A549 (cell line): Measurements from ENCODE around the gene RNF141. TPM values are rescaled to one million over a fixed set of nuclear protein-coding genes. Genes with fewer than 3 reads are reported as not detected.
A peak's percentile ranks its signal among the peaks of the same experiment; 100 is the strongest.

Source experiments
- ATAC-seq, 2 experiments: fragments of 200-7000 bp in 1 of 2; fragments of >200 bp in 1 of 2; cut with Nextera tagmentation in 1 of 2; cut with Tn5 transposase in 1 of 2; 3 replicates each; pipeline versions ENCODE4 v1.8.0 to v1.9.1; 2018 to 2020; ENCODE audit warnings: mild to moderate bottlenecking in 1 of 2, moderate library complexity in 1 of 2
- CTCF ChIA-PET: fragments of 300-600 bp; sonication (Branson Sonifier 250); formaldehyde crosslinking; extraction: SDS; loops from one replicate; lab custom pipeline; 2021; ENCODE audit warnings: antibody characterized with exemption, inconsistent platforms; lab: Yijun Ruan, JAX
- POLR2A ChIA-PET: fragments of 350-600 bp; formaldehyde crosslinking; extraction: SDS; loops from one replicate; lab custom pipeline; 2021; ENCODE audit warnings: antibody characterized with exemption, inconsistent platforms; lab: Yijun Ruan, JAX
- DNase-seq, 2 experiments: peaks; one replicate each; pipeline versions ENCODE4 v3.0.0 to v3.0.0-alpha.2; 2011 to 2016; ENCODE audit warnings: low read depth in 1 of 2, low spot score in 1 of 2
- FAIRE-seq: peaks from 2 replicates; lab custom pipeline; 2011; peaks lifted over from hg19 to GRCh38; lab: Jason Lieb, UNC
- H3K27ac ChIP-seq, 2 experiments: fragments of >200 bp; sonication (Bioruptor Twin); formaldehyde crosslinking; 3 replicates each; pipeline ENCODE4 v1.5.1; 2016 to 2017
- H3K4me1 ChIP-seq: fragments of >200 bp; sonication (Bioruptor Twin); formaldehyde crosslinking; 3 replicates; pipeline ENCODE4 v1.6.1; 2016
- H3K4me2 ChIP-seq: fragments of >200 bp; sonication (Bioruptor Twin); formaldehyde crosslinking; 3 replicates; pipeline ENCODE4 v1.6.1; 2016
- H3K4me3 ChIP-seq: fragments of >200 bp; sonication (Bioruptor Twin); formaldehyde crosslinking; 3 replicates; pipeline ENCODE4 v1.5.1; 2016
- H3K9me3 ChIP-seq: fragments of >200 bp; sonication (Bioruptor Twin); formaldehyde crosslinking; 3 replicates; pipeline ENCODE4 v1.6.1; 2016
- BHLHE40 ChIP-seq: IDR thresholded peaks from 2 replicates; pipeline ENCODE4 v1.6.1; 2012; ENCODE audit warnings: low read depth, low read length, inconsistent platforms
- CEBPB ChIP-seq, 2 experiments: fragments of >200 bp in 1 of 2; sonication (Bioruptor Twin) in 1 of 2; formaldehyde crosslinking in 1 of 2; IDR thresholded peaks; 2 replicates each; pipeline ENCODE4 v1.6.1; 2012 to 2016
- EHMT2 ChIP-seq: fragments of 200-600 bp; sonication (generic); IDR thresholded peaks from 2 replicates; pipeline ENCODE4 v1.6.1; 2016; ENCODE audit warnings: antibody characterized with exemption, low read depth, mild to moderate bottlenecking, moderate library complexity
- ELK1 ChIP-seq: fragments of 150-350 bp; IDR thresholded peaks from 2 replicates; pipeline ENCODE4 v1.6.1; 2014; ENCODE audit warnings: low read depth, mild to moderate bottlenecking, low read length
- ESRRA ChIP-seq: fragments of 150-350 bp; IDR thresholded peaks from 2 replicates; pipeline ENCODE4 v1.6.1; 2014; ENCODE audit warnings: mild to moderate bottlenecking, low read length, borderline replicate concordance
- FOSL2 ChIP-seq, 2 experiments: fragments of 450-650 bp in 1 of 2; fragments of >200 bp in 1 of 2; sonication (Bioruptor Twin) in 1 of 2; formaldehyde crosslinking; IDR thresholded peaks; 2 replicates each; pipeline versions ENCODE4 v1.5.0 to v1.6.1; 2016 to 2020; ENCODE audit warnings: mild to moderate bottlenecking in 1 of 2, moderate library complexity in 1 of 2
- GATA3 ChIP-seq: IDR thresholded peaks from 2 replicates; pipeline ENCODE4 v1.6.1; 2012; ENCODE audit warnings: borderline replicate concordance
- HOXB5 ChIP-seq: fragments of 250-450 bp; sonication (Bioruptor Pico); IDR thresholded peaks from 2 replicates; pipeline ENCODE4 v1.5.0; 2020; ENCODE audit warnings: mild to moderate bottlenecking, moderate library complexity
- JUN ChIP-seq, 2 experiments: fragments of >200 bp; sonication (Bioruptor Twin); formaldehyde crosslinking; IDR thresholded peaks; 2 replicates in 1 of 2; 3 replicates in 1 of 2; pipeline ENCODE4 v1.6.1; 2016 to 2017
- MAFK ChIP-seq: fragments of 450-650 bp; IDR thresholded peaks from 2 replicates; pipeline ENCODE4 v1.6.1; 2014; ENCODE audit not compliant: partially characterized antibody
- MYC ChIP-seq: IDR thresholded peaks from 2 replicates; pipeline ENCODE4 v1.6.1; 2012; ENCODE audit warnings: mild to moderate bottlenecking, inconsistent platforms, low read length, improper control_type of control experiment, borderline replicate concordance
- PHF8 ChIP-seq: fragments of 200-600 bp; sonication (generic); IDR thresholded peaks from 2 replicates; pipeline ENCODE4 v1.6.1; 2016; ENCODE audit warnings: low read depth, mild to moderate bottlenecking, antibody characterized with exemption, moderate library complexity, borderline replicate concordance
- POLR2AphosphoS2 ChIP-seq: conservative IDR thresholded peaks from 2 replicates; pipeline ENCODE4 v1.6.1; 2012; ENCODE audit warnings: low read length, improper control_type of control experiment, inconsistent platforms
- RCOR1 ChIP-seq: fragments of 150-350 bp; IDR thresholded peaks from 2 replicates; pipeline ENCODE4 v1.6.1; 2014; ENCODE audit warnings: antibody characterized with exemption, low read length, low read depth
- SREBF2 ChIP-seq: fragments of 450-650 bp; IDR thresholded peaks from 2 replicates; pipeline ENCODE4 v1.6.1; 2014; ENCODE audit warnings: mild to moderate bottlenecking, moderate library complexity
- WGBS: methylation state at CpG from one replicate; pipeline ENCODE4 v1.1.6; 2017; ENCODE audit errors: missing lambda C conversion rate; 5-methylcytosine and 5-hydroxymethylcytosine counted together
- polyA plus RNA-seq, 4 experiments: library from polyadenylated mRNA; depleted of rRNA in 3 of 4; stranded (reverse); fragments of >200 nt; fragmentation: RNase III in 1 of 4; extraction: RNeasy Plus Mini Kit Qiagen cat#74134 plus additional on column Dnase treatment in 1 of 4; gene quantifications; 2 replicates in 3 of 4; 3 replicates in 1 of 4; pipeline ENCODE4 v1.2.3, GENCODE V29; 2011 to 2017
- TF ChIP-seq, protein P1 (sequence below): fragments of 250-450 bp; sonication (Bioruptor Pico); IDR thresholded peaks from 2 replicates; pipeline ENCODE4 v1.5.0; 2021; ENCODE audit warnings: mild to moderate bottlenecking, moderate library complexity, borderline replicate concordance
- TF ChIP-seq, protein P2 (sequence below): fragments of 200-600 bp; sonication (generic); IDR thresholded peaks from 2 replicates; pipeline ENCODE4 v1.6.1; 2016; ENCODE audit warnings: antibody characterized with exemption, mild to moderate bottlenecking, moderate library complexity

Gene RNF141
- polyA plus RNA-seq, 2 of the 4 experiments (the other 2 are of a cell fraction): 16.8 to 33.3 TPM

- Histone ChIP-seq H3K4me2 (no peak within 1 kb of the TSS), H3K27ac (no peak within 1 kb of the TSS), H3K9me3 (no peaks in the 10 kb centered on the region), H3K4me1 (no peaks in the 10 kb centered on the region), H3K4me3 (no peak within 1 kb of the TSS)
- DNase-seq (no peak), ATAC-seq (no peak), FAIRE-seq (no peak)
- WGBS: 71% methylated on average over 7 of the region's 7 CpGs
- ChIA-PET CTCF (interaction anchor here (0.6 to 2.9 kb wide), 2 partner anchors 156 to 1078 kb away, joined by 4 to 6 read pairs; no protein-coding TSS in a partner anchor), POLR2A (no interaction called here)
- TF ChIP-seq ELK1 (no peak), EHMT2 (no peak), HOXB5 (CRISPR knock-in tag) (no peak), RCOR1 (no peak), JUN (IDR thresholded peaks at IDR 0.05) (no peak), POLR2AphosphoS2 (no peak), PHF8 (no peak), CEBPB (IDR thresholded peaks at IDR 0.05) (no peak), MYC (no peak), BHLHE40 (no peak), ESRRA (no peak), GATA3 (no peak), SREBF2 (no peak)
- TF ChIP-seq, protein P1, sequence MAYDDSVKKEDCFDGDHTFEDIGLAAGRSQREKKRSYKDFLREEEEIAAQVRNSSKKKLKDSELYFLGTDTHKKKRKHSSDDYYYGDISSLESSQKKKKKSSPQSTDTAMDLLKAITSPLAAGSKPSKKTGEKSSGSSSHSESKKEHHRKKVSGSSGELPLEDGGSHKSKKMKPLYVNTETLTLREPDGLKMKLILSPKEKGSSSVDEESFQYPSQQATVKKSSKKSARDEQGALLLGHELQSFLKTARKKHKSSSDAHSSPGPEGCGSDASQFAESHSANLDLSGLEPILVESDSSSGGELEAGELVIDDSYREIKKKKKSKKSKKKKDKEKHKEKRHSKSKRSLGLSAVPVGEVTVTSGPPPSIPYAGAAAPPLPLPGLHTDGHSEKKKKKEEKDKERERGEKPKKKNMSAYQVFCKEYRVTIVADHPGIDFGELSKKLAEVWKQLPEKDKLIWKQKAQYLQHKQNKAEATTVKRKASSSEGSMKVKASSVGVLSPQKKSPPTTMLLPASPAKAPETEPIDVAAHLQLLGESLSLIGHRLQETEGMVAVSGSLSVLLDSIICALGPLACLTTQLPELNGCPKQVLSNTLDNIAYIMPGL: no peak
- TF ChIP-seq, protein P2, sequence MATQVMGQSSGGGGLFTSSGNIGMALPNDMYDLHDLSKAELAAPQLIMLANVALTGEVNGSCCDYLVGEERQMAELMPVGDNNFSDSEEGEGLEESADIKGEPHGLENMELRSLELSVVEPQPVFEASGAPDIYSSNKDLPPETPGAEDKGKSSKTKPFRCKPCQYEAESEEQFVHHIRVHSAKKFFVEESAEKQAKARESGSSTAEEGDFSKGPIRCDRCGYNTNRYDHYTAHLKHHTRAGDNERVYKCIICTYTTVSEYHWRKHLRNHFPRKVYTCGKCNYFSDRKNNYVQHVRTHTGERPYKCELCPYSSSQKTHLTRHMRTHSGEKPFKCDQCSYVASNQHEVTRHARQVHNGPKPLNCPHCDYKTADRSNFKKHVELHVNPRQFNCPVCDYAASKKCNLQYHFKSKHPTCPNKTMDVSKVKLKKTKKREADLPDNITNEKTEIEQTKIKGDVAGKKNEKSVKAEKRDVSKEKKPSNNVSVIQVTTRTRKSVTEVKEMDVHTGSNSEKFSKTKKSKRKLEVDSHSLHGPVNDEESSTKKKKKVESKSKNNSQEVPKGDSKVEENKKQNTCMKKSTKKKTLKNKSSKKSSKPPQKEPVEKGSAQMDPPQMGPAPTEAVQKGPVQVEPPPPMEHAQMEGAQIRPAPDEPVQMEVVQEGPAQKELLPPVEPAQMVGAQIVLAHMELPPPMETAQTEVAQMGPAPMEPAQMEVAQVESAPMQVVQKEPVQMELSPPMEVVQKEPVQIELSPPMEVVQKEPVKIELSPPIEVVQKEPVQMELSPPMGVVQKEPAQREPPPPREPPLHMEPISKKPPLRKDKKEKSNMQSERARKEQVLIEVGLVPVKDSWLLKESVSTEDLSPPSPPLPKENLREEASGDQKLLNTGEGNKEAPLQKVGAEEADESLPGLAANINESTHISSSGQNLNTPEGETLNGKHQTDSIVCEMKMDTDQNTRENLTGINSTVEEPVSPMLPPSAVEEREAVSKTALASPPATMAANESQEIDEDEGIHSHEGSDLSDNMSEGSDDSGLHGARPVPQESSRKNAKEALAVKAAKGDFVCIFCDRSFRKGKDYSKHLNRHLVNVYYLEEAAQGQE: no peak
Observed at GRCh38 chr11:10568486-10568941, 27.5 kb upstream of the RNF141 start, which contains the start of gene LYVE1. LYVE1 (minus strand) TSS chr11:10568665; CDS start chr11:10568532, 133 bp downstream.

DNA sequence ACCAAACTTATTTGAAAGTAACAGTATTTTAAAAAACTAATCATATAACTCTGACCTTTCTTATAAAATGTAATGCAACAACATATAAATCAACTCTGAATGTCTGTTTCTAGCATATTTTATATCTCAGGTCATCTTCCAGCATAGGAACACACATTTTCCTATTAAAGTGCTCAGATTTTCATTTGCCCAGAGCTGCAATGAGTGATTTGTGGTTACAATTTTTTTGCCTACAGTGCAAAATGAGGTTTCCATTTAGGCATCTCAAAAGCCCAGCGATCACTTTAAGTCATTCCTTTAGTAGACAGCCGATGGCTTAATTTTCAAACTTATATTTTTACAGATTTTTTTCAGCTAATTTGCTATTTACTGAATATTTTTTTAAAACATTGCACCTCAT, 26.5 kb upstream of the RNF141 start:
- TF ChIP-seq MAFK (peak; percentile 14), FOSL2 (IDR thresholded peaks at IDR 0.05) (no peak), FOSL2 (CRISPR knock-in tag; IDR thresholded peaks at IDR 0.05) (no peak)
- Histone ChIP-seq H3K27ac (no peak overlapping the region), H3K9me3 (no peaks in the 10 kb centered on the region), H3K4me2 (no peak overlapping the region), H3K4me3 (no peak overlapping the region), H3K4me1 (no peaks in the 10 kb centered on the region)
- WGBS: 97% methylated on average over 2 of the region's 2 CpGs
- DNase-seq: no peak
- CTCF ChIA-PET: interaction anchor here (2.9 kb wide), 1 partner anchor 157 kb away, joined by 6 read pairs; no protein-coding TSS in a partner anchor
- FAIRE-seq: no peak
- ATAC-seq: no peak
- POLR2A ChIA-PET: no interaction called here
